Smooth muscle cell of the brain vasculature (primary cell): ENCODE data around the gene CARMIL3.
A peak's percentile ranks its signal among the peaks of the same experiment; 100 is the strongest.
"Not testable (repeated sequence)": the region's sequence is repeated elsewhere in the genome, so short reads cannot be mapped to it uniquely, and the experiment has no call there.

Experiments
- DNase-seq: peaks from one replicate; pipeline ENCODE4 v3.0.0-alpha.2; 2012; ENCODE audit warnings: low read depth, low spot score

Gene CARMIL3

GRCh38 chr14:24051789-24052655 lies at the start of gene CARMIL3:
Gene CARMIL3 (plus strand): TSS chr14:24052009. CDS start chr14:24052154, 145 bp downstream.
- no peak for DNase-seq

GRCh38 chr14:24006471-24006816 lies 45.4 kb upstream of the CARMIL3 start:
- DNase-seq, result not testable (repeated sequence)

GRCh38 chr14:24006817-24007652 lies 44.8 kb upstream of the CARMIL3 start:
- DNase-seq, result not testable (repeated sequence)

GRCh38 chr14:24011051-24011450 lies 40.8 kb upstream of the CARMIL3 start:
- DNase-seq, result no peak

- DNase-seq, result not testable (repeated sequence)
These were observed 39.0 kb upstream of the CARMIL3 start for GRCh38 chr14:24012726-24013273.

- no peak for DNase-seq
These were observed 37.9 kb upstream of the CARMIL3 start for GRCh38 chr14:24013654-24014514.

GRCh38 chr14:24015745-24016144 lies 36.1 kb upstream of the CARMIL3 start:
- not testable (repeated sequence) for DNase-seq

- DNase-seq, result not testable (repeated sequence)
These were observed 32.8 kb upstream of the CARMIL3 start for GRCh38 chr14:24018978-24019377.

- DNase-seq, result not testable (repeated sequence)
These were observed 31.9 kb upstream of the CARMIL3 start for GRCh38 chr14:24019944-24020343.

- not testable (repeated sequence) for DNase-seq
These were observed 31.3 kb upstream of the CARMIL3 start for GRCh38 chr14:24020520-24020919.

GRCh38 chr14:24024939-24025418 lies 26.8 kb upstream of the CARMIL3 start:
- DNase-seq, result not testable (repeated sequence)

GRCh38 chr14:24029687-24030086 lies 22.1 kb upstream of the CARMIL3 start:
- DNase-seq, result not testable (repeated sequence)

- DNase-seq, result not testable (repeated sequence)
These were observed 20.5 kb upstream of the CARMIL3 start for GRCh38 chr14:24031331-24031730.

- no peak for DNase-seq
These were observed 18.9 kb upstream of the CARMIL3 start for GRCh38 chr14:24032727-24033418.

- DNase-seq, result not testable (repeated sequence)
These were observed 16.0 kb upstream of the CARMIL3 start for GRCh38 chr14:24035769-24036168.

GRCh38 chr14:24036169-24036962 lies 15.4 kb upstream of the CARMIL3 start:
- peak; percentile 36 for DNase-seq

- DNase-seq, result not testable (repeated sequence)
These were observed 14.7 kb upstream of the CARMIL3 start for GRCh38 chr14:24036963-24037657.

GRCh38 chr14:24037658-24038037 lies 14.2 kb upstream of the CARMIL3 start:
- DNase-seq, result no peak

GRCh38 chr14:24038686-24039085 lies 13.1 kb upstream of the CARMIL3 start:
- no peak for DNase-seq
